Loucy (cell line): ENCODE measurements around the gene AFF1.

Source experiments
- H2AFZ ChIP-seq: fragments of 200-600 bp; sonication (generic); 2 replicates; pipeline ENCODE4 v1.6.0; 2016; ENCODE audit warnings: antibody characterized with exemption, mild to moderate bottlenecking, low read length, moderate library complexity
- H3F3A ChIP-seq: fragments of 200-600 bp; 2 replicates; pipeline ENCODE4 v1.6.0; 2016; ENCODE audit warnings: antibody characterized with exemption, low read depth, mild to moderate bottlenecking
- H3K27me3 ChIP-seq: fragments of 200-600 bp; sonication (generic); 2 replicates; pipeline ENCODE4 v1.6.1; 2014; ENCODE audit warnings: low read length, mild to moderate bottlenecking; ENCODE audit not compliant: insufficient read depth, poor library complexity, severe bottlenecking
- H3K36me3 ChIP-seq: fragments of 200-600 bp; sonication (generic); 2 replicates; pipeline ENCODE4 v1.6.1; 2016; ENCODE audit warnings: low read length; ENCODE audit not compliant: insufficient read depth
- H3K4me1 ChIP-seq: fragments of 200-600 bp; sonication (generic); 2 replicates; pipeline ENCODE4 v1.5.1; 2014; ENCODE audit warnings: low read length, mild to moderate bottlenecking; ENCODE audit not compliant: insufficient read depth, poor library complexity, severe bottlenecking
- H3K4me2 ChIP-seq: fragments of 200-600 bp; sonication (generic); 2 replicates; pipeline ENCODE4 v1.6.0; 2014; ENCODE audit warnings: antibody characterized with exemption, low read length, low read depth, mild to moderate bottlenecking; ENCODE audit not compliant: poor library complexity, severe bottlenecking
- H3K4me3 ChIP-seq: fragments of 200-600 bp; sonication (generic); 2 replicates; pipeline ENCODE4 v1.5.1; 2014; ENCODE audit warnings: low read length, mild to moderate bottlenecking, mixed read lengths; ENCODE audit not compliant: poor library complexity, severe bottlenecking
- H3K79me2 ChIP-seq: fragments of 200-600 bp; sonication (generic); 2 replicates; pipeline ENCODE4 v1.6.1; 2014; ENCODE audit warnings: low read length; ENCODE audit not compliant: insufficient read depth
- H3K9ac ChIP-seq: fragments of 200-600 bp; sonication (generic); 2 replicates; pipeline ENCODE4 v1.6.0; 2014; ENCODE audit warnings: mild to moderate bottlenecking, low read depth, low read length, moderate library complexity; ENCODE audit not compliant: poor library complexity, severe bottlenecking
- H3K9me2 ChIP-seq: fragments of 200-600 bp; sonication (generic); replicated peaks from 2 replicates; pipeline ENCODE4 v1.6.1; 2016; ENCODE audit warnings: low read depth, low read length, mixed read lengths
- H3K9me3 ChIP-seq: fragments of 200-600 bp; sonication (generic); 2 replicates; pipeline ENCODE4 v1.6.1; 2014; ENCODE audit warnings: mild to moderate bottlenecking, antibody characterized with exemption, low read length, low read depth; ENCODE audit not compliant: insufficient read depth
- H4K20me1 ChIP-seq: fragments of 200-600 bp; sonication (generic); 2 replicates; pipeline ENCODE4 v1.6.0; 2014; ENCODE audit warnings: antibody characterized with exemption, low read length, mild to moderate bottlenecking; ENCODE audit not compliant: insufficient read depth, poor library complexity, severe bottlenecking
- EZH2phosphoT487 ChIP-seq: fragments of 200-600 bp; IDR thresholded peaks from 2 replicates; pipeline ENCODE4 v1.6.1; 2018; ENCODE audit warnings: antibody characterized with exemption, mild to moderate bottlenecking, moderate library complexity, borderline replicate concordance
- TF ChIP-seq, protein P1 (sequence below): fragments of 200-600 bp; sonication (generic); conservative IDR thresholded peaks from 2 replicates; pipeline ENCODE4 v1.5.1; 2014; ENCODE audit warnings: mild to moderate bottlenecking, antibody characterized with exemption, low read length

The AFF1 gene

DNA sequence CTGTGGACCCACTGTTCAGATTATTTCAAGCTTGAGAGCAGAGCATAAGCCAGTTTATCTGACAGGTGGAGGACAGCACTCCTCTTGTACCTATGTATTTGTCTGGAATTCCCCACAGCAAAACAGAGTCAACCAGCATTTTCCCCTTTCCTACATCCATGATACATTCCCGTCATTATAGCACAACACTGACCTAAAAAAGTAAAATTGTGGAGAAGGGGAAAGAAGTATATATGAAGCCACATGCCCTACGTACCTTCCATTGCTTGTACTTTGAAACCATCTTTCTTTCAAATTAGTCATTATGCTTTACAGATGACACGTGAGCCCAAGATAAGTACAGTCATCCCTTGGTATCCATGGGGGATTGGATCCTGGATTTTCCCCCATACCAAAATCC is 212.3 kb downstream of the AFF1 start:
- H3K4me2 ChIP-seq, result no peak overlapping the region
- no peak overlapping the region for H3K9ac ChIP-seq
- no peaks in the 10 kb centered on the region for H4K20me1 ChIP-seq
- H3K27me3 ChIP-seq, result no peaks in the 10 kb centered on the region
- H3K4me3 ChIP-seq, result no peak overlapping the region
- H3K9me2 ChIP-seq, result no peaks in the 10 kb centered on the region
- H2AFZ ChIP-seq, result no peak overlapping the region
- H3K36me3 ChIP-seq, result peaks cover 5% of the 10 kb centered on the region; the same call in 1 of the 2 replicates
- H3F3A ChIP-seq, result no peaks in the 10 kb centered on the region
- no peaks in the 10 kb centered on the region for H3K4me1 ChIP-seq
- H3K79me2 ChIP-seq, result no peaks in the 10 kb centered on the region
- TF ChIP-seq, protein P1, sequence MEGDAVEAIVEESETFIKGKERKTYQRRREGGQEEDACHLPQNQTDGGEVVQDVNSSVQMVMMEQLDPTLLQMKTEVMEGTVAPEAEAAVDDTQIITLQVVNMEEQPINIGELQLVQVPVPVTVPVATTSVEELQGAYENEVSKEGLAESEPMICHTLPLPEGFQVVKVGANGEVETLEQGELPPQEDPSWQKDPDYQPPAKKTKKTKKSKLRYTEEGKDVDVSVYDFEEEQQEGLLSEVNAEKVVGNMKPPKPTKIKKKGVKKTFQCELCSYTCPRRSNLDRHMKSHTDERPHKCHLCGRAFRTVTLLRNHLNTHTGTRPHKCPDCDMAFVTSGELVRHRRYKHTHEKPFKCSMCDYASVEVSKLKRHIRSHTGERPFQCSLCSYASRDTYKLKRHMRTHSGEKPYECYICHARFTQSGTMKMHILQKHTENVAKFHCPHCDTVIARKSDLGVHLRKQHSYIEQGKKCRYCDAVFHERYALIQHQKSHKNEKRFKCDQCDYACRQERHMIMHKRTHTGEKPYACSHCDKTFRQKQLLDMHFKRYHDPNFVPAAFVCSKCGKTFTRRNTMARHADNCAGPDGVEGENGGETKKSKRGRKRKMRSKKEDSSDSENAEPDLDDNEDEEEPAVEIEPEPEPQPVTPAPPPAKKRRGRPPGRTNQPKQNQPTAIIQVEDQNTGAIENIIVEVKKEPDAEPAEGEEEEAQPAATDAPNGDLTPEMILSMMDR, result no peak
- no peak for TF ChIP-seq EZH2phosphoT487
- no peaks in the 10 kb centered on the region for H3K9me3 ChIP-seq

DNA sequence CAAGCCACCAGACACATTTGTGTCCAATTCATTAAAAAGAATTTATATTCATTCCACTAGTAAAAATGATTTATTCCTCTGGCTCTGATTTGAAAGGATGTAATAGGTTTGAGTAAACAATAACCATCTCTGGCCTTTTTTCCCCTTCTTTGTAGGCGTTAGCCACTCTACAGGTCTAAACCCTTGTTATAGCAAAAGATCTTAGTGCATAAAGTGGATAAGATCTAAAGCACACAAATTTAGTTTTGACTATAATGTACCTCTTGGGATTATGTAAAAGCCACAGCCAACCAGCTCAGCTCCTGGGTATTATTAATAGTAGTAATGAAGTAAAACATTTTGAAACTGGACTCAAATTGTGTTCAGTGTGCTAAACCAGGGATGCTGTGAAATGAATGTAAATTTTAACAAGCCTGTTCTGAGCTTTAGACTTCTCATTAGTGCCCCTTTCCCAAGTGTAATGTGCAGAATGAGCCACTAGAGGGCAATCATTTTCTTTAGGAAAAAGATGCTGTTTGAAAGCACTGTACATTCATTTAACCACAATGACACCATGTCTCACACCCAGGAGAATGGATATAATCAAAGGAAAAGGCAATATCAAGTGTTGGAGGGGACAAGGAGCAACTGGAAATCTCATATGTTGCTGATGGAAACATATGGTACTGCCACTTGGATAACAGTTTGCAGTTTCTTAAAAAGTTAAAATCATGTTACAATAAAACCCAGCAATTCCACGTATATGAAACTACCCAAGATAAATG is 215.9 kb downstream of the AFF1 start:
- Histone ChIP-seq H3K4me3 (no peak overlapping the region), H3K4me1 (no peaks in the 10 kb centered on the region), H3K9me3 (no peaks in the 10 kb centered on the region), H3K36me3 (no peaks in the 10 kb centered on the region), H3F3A (no peaks in the 10 kb centered on the region), H3K9me2 (no peaks in the 10 kb centered on the region), H3K79me2 (no peaks in the 10 kb centered on the region), H4K20me1 (no peaks in the 10 kb centered on the region), H3K27me3 (no peaks in the 10 kb centered on the region), H3K9ac (no peak overlapping the region), H2AFZ (no peak overlapping the region), H3K4me2 (no peak overlapping the region)
- TF ChIP-seq, protein P1, result peak; percentile 97
- TF ChIP-seq EZH2phosphoT487, result no peak

DNA sequence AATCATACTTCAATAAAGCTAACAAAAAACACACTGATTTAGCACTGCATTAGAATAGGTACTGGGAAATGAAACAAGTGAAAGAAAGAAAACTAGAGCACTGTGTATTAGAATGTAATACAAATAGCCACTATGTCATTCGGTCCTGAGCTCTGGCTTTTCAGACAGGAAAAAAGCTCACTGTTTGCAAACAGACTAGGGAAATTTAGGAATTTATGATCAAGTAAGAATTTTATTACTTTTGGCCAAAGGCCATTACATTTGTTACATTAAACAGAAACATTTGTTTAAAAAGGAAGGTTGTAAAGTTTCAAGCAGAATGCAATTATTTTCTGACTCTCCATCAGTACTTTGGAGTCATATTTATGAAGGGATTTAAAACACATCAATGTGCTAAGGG is 216.9 kb downstream of the AFF1 start:
- no peaks in the 10 kb centered on the region for H3K36me3 ChIP-seq
- H2AFZ ChIP-seq, result no peak overlapping the region
- H3K9ac ChIP-seq, result no peak overlapping the region
- no peaks in the 10 kb centered on the region for H3K9me3 ChIP-seq
- no peaks in the 10 kb centered on the region for H3K4me1 ChIP-seq
- no peaks in the 10 kb centered on the region for H3K79me2 ChIP-seq
- H3K4me3 ChIP-seq, result no peak overlapping the region
- H4K20me1 ChIP-seq, result no peaks in the 10 kb centered on the region
- no peaks in the 10 kb centered on the region for H3K9me2 ChIP-seq
- H3F3A ChIP-seq, result no peaks in the 10 kb centered on the region
- TF ChIP-seq, protein P1, result no peak
- no peak for TF ChIP-seq EZH2phosphoT487
- no peaks in the 10 kb centered on the region for H3K27me3 ChIP-seq
- H3K4me2 ChIP-seq, result no peak overlapping the region
